Endothelial cell of umbilical vein (primary cell): Measurements from ENCODE around the gene CALML6. TPM values are rescaled to one million over a fixed set of nuclear protein-coding genes. Genes with fewer than 3 reads are reported as not detected.

ENCODE experiments used
- BruUV-seq: library from RNA; stranded (reverse); fragments of 400-500 nt; replicated peaks from 2 replicates; lab custom pipeline; 2021; lab: Mats Ljungman, UMichigan
- CTCF ChIA-PET: fragments of 300-600, 350-600 bp; sonication (Branson Sonifier 250); formaldehyde crosslinking; loops from one replicate; lab custom pipeline; 2021; ENCODE audit warnings: antibody characterized with exemption, inconsistent platforms; lab: Charles Lee
- POLR2A ChIA-PET: fragments of 300-600, 350-600 bp; sonication (Branson Sonifier 250); formaldehyde crosslinking; loops from one replicate; lab custom pipeline; 2021; ENCODE audit warnings: antibody characterized with exemption, inconsistent platforms; lab: Charles Lee
- DNase-seq: peaks from one replicate; pipeline ENCODE4 v3.0.0-alpha.2; 2011; ENCODE audit warnings: low read depth, low spot score
- FAIRE-seq: peaks from 2 replicates; lab custom pipeline; 2011; peaks lifted over from hg19 to GRCh38; lab: Jason Lieb, UNC
- H2AFZ ChIP-seq: 2 replicates; pipeline ENCODE4 v1.6.0; 2012; ENCODE audit warnings: low read depth, low read length, control low read depth, inconsistent platforms
- H3K27ac ChIP-seq: 2 replicates; pipeline ENCODE4 v1.5.1; 2011; ENCODE audit warnings: low read depth, mild to moderate bottlenecking, control low read depth, low read length, moderate library complexity; ENCODE audit not compliant: insufficient read depth
- H3K27me3 ChIP-seq, 2 experiments: 2 replicates each; pipeline versions ENCODE4 v1.6.0 to v1.6.1; 2011; ENCODE audit warnings: low read length in 2 of 2, mixed read lengths in 1 of 2; ENCODE audit not compliant: control insufficient read depth in 2 of 2, insufficient read depth in 2 of 2
- H3K36me3 ChIP-seq, 2 experiments: 2 replicates in 1 of 2; 3 replicates in 1 of 2; pipeline ENCODE4 v1.5.1; 2011; ENCODE audit warnings: low read length in 2 of 2, mild to moderate bottlenecking in 1 of 2, moderate library complexity in 1 of 2; ENCODE audit not compliant: control insufficient read depth in 2 of 2, insufficient read depth in 2 of 2; ENCODE audit errors: extremely low read depth in 1 of 2
- H3K4me1 ChIP-seq: 3 replicates; pipeline ENCODE4 v1.5.1; 2011; ENCODE audit warnings: mild to moderate bottlenecking, low read length; ENCODE audit not compliant: control insufficient read depth, insufficient read depth; ENCODE audit errors: extremely low read depth
- H3K4me2 ChIP-seq: 2 replicates; pipeline ENCODE4 v1.6.1; 2011; ENCODE audit warnings: low read length, control low read depth, mixed read lengths; ENCODE audit not compliant: insufficient read depth
- H3K4me3 ChIP-seq, 3 experiments: fragments of 200-600 bp in 1 of 3; sonication (generic), shearing (Covaris generic) in 1 of 3; replicated peaks in 1 of 3; 2 replicates each; pipeline ENCODE4 v1.5.1; 2011 to 2016; ENCODE audit warnings: control low read depth in 3 of 3, low read length in 3 of 3, mild to moderate bottlenecking in 2 of 3, inconsistent platforms in 1 of 3, low read depth in 1 of 3, moderate library complexity in 1 of 3; ENCODE audit not compliant: insufficient read depth in 1 of 3
- H3K79me2 ChIP-seq: 2 replicates; pipeline ENCODE4 v1.6.0; 2012; ENCODE audit warnings: low read length, inconsistent platforms; ENCODE audit not compliant: control insufficient read depth, insufficient read depth
- H3K9ac ChIP-seq: replicated peaks from 2 replicates; pipeline ENCODE3; 2011; ENCODE audit warnings: low read length, control low read depth; ENCODE audit not compliant: insufficient read depth; ENCODE audit errors: extremely low read depth
- H3K9me1 ChIP-seq: replicated peaks from 3 replicates; pipeline ENCODE4 v1.6.0; 2011; ENCODE audit warnings: mild to moderate bottlenecking, low read length; ENCODE audit not compliant: control insufficient read depth, insufficient read depth; ENCODE audit errors: extremely low read depth
- H3K9me3 ChIP-seq: replicated peaks from 2 replicates; pipeline ENCODE4 v1.5.1; 2012; ENCODE audit warnings: low read length, inconsistent platforms; ENCODE audit not compliant: control insufficient read depth, insufficient read depth
- H4K20me1 ChIP-seq: replicated peaks from 2 replicates; pipeline ENCODE3; 2011; ENCODE audit warnings: mild to moderate bottlenecking, low read length; ENCODE audit not compliant: control insufficient read depth, insufficient read depth; ENCODE audit errors: extremely low read depth
- CTCF ChIP-seq, 2 donors: IDR thresholded peaks; 1 replicate in 1 of 2; 2 replicates in 1 of 2; pipeline ENCODE4 v1.5.1; 2011; ENCODE audit warnings: low read length in 2 of 2, mild to moderate bottlenecking in 2 of 2, moderate library complexity in 2 of 2, control low read depth in 1 of 2, inconsistent platforms in 1 of 2, low read depth in 1 of 2; ENCODE audit not compliant: insufficient read depth in 1 of 2; ENCODE audit errors: extremely low read depth in 1 of 2
- EZH2 ChIP-seq: IDR thresholded peaks from 2 replicates; pipeline ENCODE4 v1.6.1; 2012; ENCODE audit warnings: borderline replicate concordance, low read depth, mild to moderate bottlenecking, moderate library complexity, low read length, inconsistent platforms; ENCODE audit not compliant: severe bottlenecking
- FOS ChIP-seq: IDR thresholded peaks from 2 replicates; pipeline ENCODE4 v1.6.1; 2011; ENCODE audit warnings: mild to moderate bottlenecking, low read length, moderate library complexity, borderline replicate concordance; ENCODE audit not compliant: insufficient read depth
- GATA2 ChIP-seq: IDR thresholded peaks from 2 replicates; pipeline ENCODE4 v1.7.0; 2011; ENCODE audit warnings: low read depth, mild to moderate bottlenecking, moderate library complexity, mixed read lengths, low read length; ENCODE audit not compliant: insufficient read length, insufficient read depth
- JUN ChIP-seq: IDR thresholded peaks from 2 replicates; pipeline ENCODE4 v1.6.1; 2011; ENCODE audit warnings: borderline replicate concordance, low read depth; ENCODE audit not compliant: insufficient read length, insufficient read depth
- MAX ChIP-seq: IDR thresholded peaks from 2 replicates; pipeline ENCODE4 v1.6.1; 2011; ENCODE audit not compliant: insufficient read depth, insufficient read length
- MYC ChIP-seq: IDR thresholded peaks from one replicate; pipeline ENCODE4 v1.6.1; 2011; ENCODE audit warnings: mild to moderate bottlenecking, low read depth, low read length
- POLR2A ChIP-seq: IDR thresholded peaks from 2 replicates; pipeline ENCODE4 v1.6.1; 2012; ENCODE audit warnings: low read depth, mild to moderate bottlenecking, control low read depth, low read length
- POLR2AphosphoS5 ChIP-seq: IDR thresholded peaks from 2 replicates; pipeline ENCODE4 v1.6.1; 2012; ENCODE audit warnings: low read depth, mild to moderate bottlenecking, control low read depth, low read length, moderate library complexity; ENCODE audit not compliant: insufficient read depth
- dilution Hi-C: fragments of 300-500 bp; cut with MboI; formaldehyde crosslinking; loops from one replicate; pipeline ENCODE4 v1.15.0; 2019; ENCODE audit warnings: low sequenced_read_pairs; ENCODE audit not compliant: extremely low pct_ligation_motif_present
- intact Hi-C: fragments of 100-400 bp; cut with micrococcal nuclease; formaldehyde crosslinking; loops from one replicate; pipeline ENCODE4 v1.10.0; 2022
- polyA plus RNA-seq, 4 experiments: library from polyadenylated mRNA; depleted of rRNA in 3 of 4; stranded (reverse) in 3 of 4; unstranded in 1 of 4; fragments of >200 nt; gene quantifications; 2 replicates each; pipeline versions ENCODE4 v1.2.1 to v1.2.3, GENCODE V29; 2011 to 2012; ENCODE audit warnings: missing spikeins in 1 of 4
- total RNA-seq: library from RNA; stranded (reverse); gene quantifications from 2 replicates; pipeline ENCODE4 v1.2.3, GENCODE V29; 2021

CALML6 gene
- total and polyA plus RNA-seq, 2 donors (not counting 3 experiments of a cell fraction or from before 2014, with no cell fraction given): 0.36 to 0.44 TPM

- no peak overlapping the region for H2AFZ ChIP-seq
- intact Hi-C loops: no loop called here
- H3K79me2 ChIP-seq: no peaks in the 10 kb centered on the region
- H3K4me2 ChIP-seq: no peak overlapping the region
- dilution Hi-C loops: no loop called here
- ChIA-PET POLR2A (no interaction called here), CTCF (interaction anchor here (1.0 to 1.2 kb wide), 2 partner anchors 12 to 124 kb away, joined by 3 to 5 read pairs; no protein-coding TSS in a partner anchor)
- BruUV-seq: no TSS peak
- FAIRE-seq: no peak
- H3K27me3 ChIP-seq: no peaks in the 10 kb centered on the region
- no peak for TF ChIP-seq MAX
- TF ChIP-seq JUN: no peak
- no peak for TF ChIP-seq FOS
- TF ChIP-seq POLR2AphosphoS5: no peak
- no peak for TF ChIP-seq POLR2A
- TF ChIP-seq CTCF (IDR thresholded peaks at IDR 0.05; ENCODE audit: extremely low read depth in 1 of 2, insufficient read depth in 1 of 2, low read depth in 1 of 2, low read length in 2 of 2): no peak
- no peak for TF ChIP-seq MYC
- no peak for TF ChIP-seq GATA2
- TF ChIP-seq EZH2: no peak
- no peak overlapping the region for H3K4me3 ChIP-seq
- no peaks in the 10 kb centered on the region for H4K20me1 ChIP-seq
- no peaks in the 10 kb centered on the region for H3K9me1 ChIP-seq
- H3K36me3 ChIP-seq: no peaks in the 10 kb centered on the region
- no peaks in the 10 kb centered on the region for H3K9me3 ChIP-seq
- no peak overlapping the region for H3K27ac ChIP-seq
- no peak overlapping the region for H3K9ac ChIP-seq
- DNase-seq: no peak
- peaks cover 5% of the 10 kb centered on the region for H3K4me1 ChIP-seq
Observed at GRCh38 chr1:1920608-1921458, 5.8 kb downstream of the CALML6 start.
